K562 (cell line): ENCODE measurements around the gene G6PD. TPM values are rescaled to one million over a fixed set of nuclear protein-coding genes. Genes with fewer than 3 reads are reported as not detected.
A peak's percentile ranks its signal among the peaks of the same experiment; 100 is the strongest.

Experiments used
- LARP7 ChIP-seq: fragments of 450-650 bp; IDR thresholded peaks from 2 replicates; pipeline ENCODE4 v1.6.1; 2016
- MCM5 ChIP-seq: fragments of 450-650 bp; IDR thresholded peaks from 2 replicates; pipeline ENCODE4 v1.6.1; 2016; ENCODE audit warnings: low read depth
- MTA2 ChIP-seq: fragments of 450-650 bp; IDR thresholded peaks from 2 replicates; pipeline ENCODE4 v1.6.1; 2016; ENCODE audit warnings: low read depth
- NEUROD1 ChIP-seq: fragments of 150-350 bp; IDR thresholded peaks from 2 replicates; pipeline ENCODE4 v1.6.1; 2014; ENCODE audit warnings: borderline replicate concordance, low read length, low read depth; ENCODE audit not compliant: partially characterized antibody
- NFE2L1 ChIP-seq: fragments of 450-650 bp; IDR thresholded peaks from 2 replicates; pipeline ENCODE4 v1.6.1; 2016; ENCODE audit warnings: missing genetic modification characterization, low read depth, mild to moderate bottlenecking, missing compliant biosample characterization, moderate library complexity, borderline replicate concordance
- NONO ChIP-seq, 2 experiments: fragments of 200-400 bp in 1 of 2; fragments of 450-650 bp in 1 of 2; formaldehyde crosslinking in 1 of 2; IDR thresholded peaks; 2 replicates each; pipeline ENCODE4 v1.6.1; 2017; ENCODE audit warnings: low read depth in 2 of 2, mild to moderate bottlenecking in 2 of 2, moderate library complexity in 2 of 2, low read length in 1 of 2
- NR2C2 ChIP-seq, 2 experiments: fragments of 200-800 bp in 1 of 2; sonication (Bioruptor generic) in 1 of 2; sonication (generic) in 1 of 2; formaldehyde crosslinking in 1 of 2; IDR thresholded peaks; 2 replicates each; pipeline versions ENCODE4 v1.6.1 to v1.8.0; 2016 to 2022; ENCODE audit warnings: mild to moderate bottlenecking in 1 of 2, missing compliant biosample characterization in 1 of 2, missing genetic modification characterization in 1 of 2, missing genetic modification reagents in 1 of 2
- PHB2 ChIP-seq: fragments of 450-650 bp; IDR thresholded peaks from 2 replicates; pipeline ENCODE4 v1.6.1; 2017; ENCODE audit warnings: low read depth
- PYGO2 ChIP-seq: fragments of 450-650 bp; IDR thresholded peaks from 2 replicates; pipeline ENCODE4 v1.6.1; 2016; ENCODE audit warnings: mild to moderate bottlenecking, missing genetic modification characterization, moderate library complexity, missing compliant biosample characterization
- RBM17 ChIP-seq: fragments of 200-400 bp; formaldehyde crosslinking; IDR thresholded peaks from 2 replicates; pipeline ENCODE4 v1.6.1; 2017; ENCODE audit warnings: low read depth, mild to moderate bottlenecking, low read length, borderline replicate concordance
- SOX6 ChIP-seq: fragments of 450-650 bp; IDR thresholded peaks from 2 replicates; pipeline ENCODE4 v1.6.1; 2014; ENCODE audit warnings: mild to moderate bottlenecking
- TAF9B ChIP-seq: fragments of 450-650 bp; IDR thresholded peaks from 2 replicates; pipeline ENCODE4 v1.6.1; 2018; ENCODE audit warnings: mild to moderate bottlenecking; ENCODE audit not compliant: partially characterized antibody
- TCF15 ChIP-seq: fragments of 250-450 bp; sonication (Bioruptor Pico); IDR thresholded peaks from 2 replicates; pipeline ENCODE4 v1.8.0; 2022; ENCODE audit warnings: moderate library complexity, mild to moderate bottlenecking, inconsistent platforms
- XRCC5 ChIP-seq: fragments of 200-400 bp; formaldehyde crosslinking; IDR thresholded peaks from 2 replicates; pipeline ENCODE4 v1.6.1; 2017; ENCODE audit warnings: low read depth, mild to moderate bottlenecking, low read length
- ZMIZ1 ChIP-seq, 2 experiments: fragments of 150-350 bp in 1 of 2; IDR thresholded peaks; 2 replicates each; pipeline ENCODE4 v1.6.1; 2012 to 2016; ENCODE audit warnings: low read depth in 2 of 2, low read length in 2 of 2, mild to moderate bottlenecking in 1 of 2, moderate library complexity in 1 of 2
- ZNF124 ChIP-seq: sonication (generic); formaldehyde crosslinking; IDR thresholded peaks from 2 replicates; pipeline ENCODE4 v1.8.1; 2022; ENCODE audit warnings: missing genetic modification reagents
- ZNF197 ChIP-seq: fragments of 200-800 bp; sonication (Bioruptor generic); IDR thresholded peaks from 2 replicates; pipeline ENCODE4 v1.6.1; 2016; ENCODE audit warnings: low read depth, missing genetic modification characterization, missing compliant biosample characterization
- ZNF639 ChIP-seq, 2 experiments: fragments of 200-800 bp in 1 of 2; sonication (Bioruptor generic) in 1 of 2; sonication (generic) in 1 of 2; formaldehyde crosslinking in 1 of 2; IDR thresholded peaks in 1 of 2; conservative IDR thresholded peaks in 1 of 2; 2 replicates each; pipeline versions ENCODE4 v1.5.0 to v1.6.1; 2016 to 2020; ENCODE audit warnings: missing compliant biosample characterization in 1 of 2, missing genetic modification characterization in 1 of 2, missing genetic modification reagents in 1 of 2
- ZNF717 ChIP-seq: fragments of 250-450 bp; sonication (Bioruptor Pico); IDR thresholded peaks from 2 replicates; pipeline ENCODE4 v1.5.0; 2021
- polyA plus RNA-seq, 8 experiments: library from polyadenylated mRNA; depleted of rRNA in 4 of 8; stranded (reverse) in 5 of 8; unstranded in 3 of 8; fragments of >200 nt; fragmentation: Nextera tagmentation in 2 of 8; fragmentation: Illumina TruSeq in 1 of 8; extraction: Ambion mirVana in 2 of 8; extraction: Trizol in 1 of 8; gene quantifications; 2 replicates each; pipeline versions ENCODE4 v1.2.1 to v1.2.3, GENCODE V29; 2011 to 2014; ENCODE audit warnings: inconsistent platforms in 1 of 8, missing spikeins in 1 of 8
- total RNA-seq, 7 experiments: library from RNA; depleted of rRNA in 6 of 7; stranded (reverse); fragments of >200 nt in 6 of 7; fragmentation: Illumina TruSeq in 2 of 7; extraction: Trizol in 2 of 7; gene quantifications; 2 replicates each; pipeline versions ENCODE4 v1.2.1 to v1.2.3, GENCODE V29; 2011 to 2021; ENCODE audit warnings: low replicate concordance in 1 of 7

The G6PD gene
- total and polyA plus RNA-seq, 9 of the 15 experiments (the other 6 are each of a cell fraction or from before 2014, with no cell fraction given), result 2.9 to 222 (median 66.4) TPM

- TF ChIP-seq ZNF639 (CRISPR knock-in tag; conservative IDR thresholded peaks at IDR 0.05 in 1 of 2, IDR thresholded peaks at IDR 0.05 in 1 of 2), result no peak
- TF ChIP-seq TCF15 (CRISPR knock-in tag), result no peak
- TF ChIP-seq ZNF717 (CRISPR knock-in tag), result no peak
- TF ChIP-seq XRCC5, result no peak
- TF ChIP-seq NEUROD1, result no peak
- no peak for TF ChIP-seq PYGO2 (tag)
- no peak for TF ChIP-seq TAF9B
- no peak for TF ChIP-seq LARP7
- TF ChIP-seq NR2C2 (CRISPR knock-in tag; IDR thresholded peaks at IDR 0.05), result no peak
- peak; percentile 60; the same call in 1 of the 2 replicates for TF ChIP-seq NR2C2 (tag; IDR thresholded peaks at IDR 0.05)
- TF ChIP-seq ZMIZ1 (IDR thresholded peaks at IDR 0.05; ENCODE audit: low read depth in 2 of 2, low read length in 2 of 2), result no peak
- TF ChIP-seq RBM17, result no peak
- TF ChIP-seq SOX6, result no peak
- no peak for TF ChIP-seq NFE2L1 (tag)
- no peak for TF ChIP-seq MTA2
- TF ChIP-seq NONO (IDR thresholded peaks at IDR 0.05; ENCODE audit: low read depth in 2 of 2, low read length in 1 of 2), result peak; percentile 90
- TF ChIP-seq PHB2, result no peak
- no peak for TF ChIP-seq ZNF197 (CRISPR knock-in tag)
- no peak for TF ChIP-seq MCM5
- no peak for TF ChIP-seq ZNF124 (CRISPR knock-in tag)
These were observed 56.1 kb downstream of the G6PD start, which contains the start of gene SLC10A3 (continued) for GRCh38 chrX:154490414-154491083.
